GM12891 (cell line): ENCODE results near the gene UBR1.

ENCODE experiments used
- DNase-seq: peaks from one replicate; pipeline ENCODE4 v3.0.0; 2011; ENCODE audit warnings: low spot score; ENCODE audit not compliant: insufficient read length
- FAIRE-seq: peaks from 2 replicates; lab custom pipeline; 2011; peaks lifted over from hg19 to GRCh38; lab: Jason Lieb, UNC
- PAX5 ChIP-seq: IDR thresholded peaks from 2 replicates; pipeline ENCODE4 v1.6.1; 2011; ENCODE audit warnings: low read length, moderate library complexity, mild to moderate bottlenecking; ENCODE audit not compliant: insufficient read depth, severe bottlenecking
- POLR2A ChIP-seq: IDR thresholded peaks from 2 replicates; pipeline ENCODE4 v1.6.1; 2011; ENCODE audit warnings: low read depth, low read length, control low read depth
- POLR2AphosphoS5 ChIP-seq: IDR thresholded peaks from 2 replicates; pipeline ENCODE4 v1.6.1; 2011; ENCODE audit warnings: low read depth, low read length, control low read depth
- POU2F2 ChIP-seq: IDR thresholded peaks from 2 replicates; pipeline ENCODE4 v1.6.1; 2011; ENCODE audit warnings: low read depth, mild to moderate bottlenecking, control low read depth, low read length, moderate library complexity
- SPI1 ChIP-seq: IDR thresholded peaks from 2 replicates; pipeline ENCODE4 v1.6.1; 2011; ENCODE audit warnings: low read depth, low read length, control low read depth
- TAF1 ChIP-seq: IDR thresholded peaks from 2 replicates; pipeline ENCODE4 v1.6.1; 2011; ENCODE audit warnings: low read depth, low read length, control low read depth

UBR1 gene

DNA sequence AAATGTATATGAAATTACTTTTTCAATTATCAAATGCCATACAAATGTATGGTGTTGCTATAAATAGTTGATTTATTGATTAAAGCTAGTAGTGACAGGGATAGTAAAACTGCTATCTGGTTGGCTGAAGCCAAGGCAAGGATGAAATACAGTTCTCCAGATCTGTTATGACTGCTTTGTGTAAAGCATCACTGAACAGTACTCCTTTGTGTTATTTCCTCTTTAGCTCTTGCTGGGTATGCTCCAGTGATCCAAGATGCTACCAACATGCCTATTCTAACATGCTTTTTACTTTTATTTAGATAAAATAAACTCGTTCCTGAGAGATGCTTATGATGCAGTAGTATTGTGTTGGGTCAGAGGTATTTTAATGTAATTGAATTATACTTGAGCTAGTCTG, 12.4 kb upstream of the UBR1 start:
- DNase-seq (no peak), FAIRE-seq (no peak)
- no peak for TF ChIP-seq POLR2A
- no peak for TF ChIP-seq SPI1
- TF ChIP-seq PAX5, result no peak
- TF ChIP-seq POLR2AphosphoS5, result no peak
- no peak for TF ChIP-seq TAF1
- no peak for TF ChIP-seq POU2F2

- TF ChIP-seq POLR2AphosphoS5 (no peak), POLR2A (no peak), SPI1 (no peak), PAX5 (no peak), TAF1 (no peak), POU2F2 (no peak)
- FAIRE-seq (no peak), DNase-seq (no peak)
Measured at GRCh38 chr15:43111354-43111753, 5.5 kb upstream of the UBR1 start.

DNA sequence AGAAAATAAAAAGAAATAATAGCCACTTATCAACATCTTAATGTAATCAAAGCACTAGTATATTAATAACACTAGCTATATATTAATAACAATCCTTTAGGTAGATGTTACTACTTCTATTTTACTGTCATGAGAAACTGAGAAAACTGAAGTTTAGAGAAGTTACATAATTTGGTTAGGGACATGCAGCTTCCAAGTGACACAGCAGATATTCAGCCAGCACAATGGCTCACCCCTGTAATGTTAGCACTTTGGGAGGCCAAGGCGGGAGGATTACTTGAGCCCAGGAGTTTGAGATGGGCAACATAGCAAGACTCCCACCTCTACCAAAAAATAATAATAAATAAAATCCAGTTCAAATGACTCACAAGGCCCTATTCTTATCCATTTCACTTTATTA, 1.9 kb upstream of the UBR1 start:
- DNase-seq, result no peak
- no peak for FAIRE-seq
- TF ChIP-seq SPI1, result no peak
- TF ChIP-seq TAF1, result no peak
- TF ChIP-seq POLR2AphosphoS5, result no peak
- no peak for TF ChIP-seq POU2F2
- no peak for TF ChIP-seq POLR2A
- no peak for TF ChIP-seq PAX5

DNA sequence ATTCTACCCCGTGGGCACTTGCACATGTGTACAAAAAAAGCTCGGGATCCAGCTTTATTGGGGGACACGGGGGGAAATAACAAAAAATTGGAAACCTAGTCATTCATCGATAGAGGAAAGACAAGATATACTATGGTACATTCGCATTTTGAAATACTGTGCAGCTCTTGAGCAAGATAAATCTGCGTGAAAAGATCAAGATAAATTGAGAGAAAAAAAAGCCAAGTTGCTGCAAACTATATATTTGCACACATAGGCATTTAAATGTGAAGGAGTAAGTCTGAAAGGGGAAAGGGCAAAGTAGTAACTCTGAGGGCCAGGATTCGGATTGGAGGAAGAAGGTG, 620 bp upstream of the UBR1 start:
- DNase-seq, result no peak
- TF ChIP-seq POLR2AphosphoS5, result no peak
- TF ChIP-seq POU2F2, result no peak
- no peak for TF ChIP-seq PAX5
- no peak for TF ChIP-seq TAF1

GRCh38 chr15:43105077-43105736, 631 bp downstream of the UBR1 start:
- TF ChIP-seq PAX5 (no peak), POU2F2 (no peak), POLR2AphosphoS5 (no peak), SPI1 (no peak), TAF1 (no peak), POLR2A (no peak)
- no peak for FAIRE-seq
- no peak for DNase-seq

More for the DNA sequence above, 620 bp upstream of the UBR1 start:
- no peak for FAIRE-seq

DNA sequence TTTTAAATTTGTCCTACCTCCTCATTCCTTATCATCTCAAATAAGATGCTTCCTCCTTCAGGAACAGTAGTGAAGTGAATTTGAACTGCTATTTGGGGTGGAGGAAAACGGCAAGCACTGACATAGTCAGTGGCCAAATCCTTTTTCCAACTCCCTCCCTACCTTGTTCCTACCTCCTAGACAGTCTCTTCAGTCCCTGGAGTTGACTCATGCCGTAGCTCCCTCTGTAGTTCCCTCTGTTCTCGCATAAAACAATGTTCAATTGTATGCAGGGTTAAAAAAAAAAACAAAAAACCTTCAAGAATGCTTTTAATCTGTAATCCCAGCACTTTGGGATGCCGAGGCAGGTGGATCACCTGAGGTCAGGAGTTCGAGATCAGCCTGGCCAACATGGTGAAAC, 1.4 kb downstream of the UBR1 start:
- no peak for TF ChIP-seq PAX5
- TF ChIP-seq TAF1, result no peak
- no peak for TF ChIP-seq SPI1
- no peak for TF ChIP-seq POLR2AphosphoS5
- TF ChIP-seq POU2F2, result no peak

GRCh38 chr15:43103907-43104306, 1.9 kb downstream of the UBR1 start:
- no peak for DNase-seq

More for the DNA sequence above, 1.4 kb downstream of the UBR1 start:
- DNase-seq, result no peak
- no peak for FAIRE-seq

DNA sequence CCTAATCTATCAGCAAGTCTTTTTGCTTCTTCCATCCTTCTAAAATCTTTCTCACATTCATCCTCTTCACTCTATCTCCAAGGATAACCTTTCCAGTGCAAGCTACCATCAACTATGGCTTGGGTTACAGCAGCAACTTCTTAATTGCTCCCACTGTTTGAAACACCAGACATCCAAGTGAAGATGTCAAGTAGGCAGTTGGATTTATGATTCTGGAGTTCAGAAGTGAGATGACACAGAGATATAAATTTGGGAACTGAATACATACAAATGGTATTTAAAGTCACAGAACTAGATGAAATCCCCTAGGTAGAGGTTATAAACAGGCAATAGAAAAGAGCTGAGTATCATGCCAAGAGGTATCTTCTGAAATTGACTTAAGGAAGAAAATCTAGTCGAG, 3.7 kb downstream of the UBR1 start:
- FAIRE-seq (no peak), DNase-seq (no peak)
- TF ChIP-seq POLR2A, result no peak
- TF ChIP-seq POLR2AphosphoS5, result no peak
- no peak for TF ChIP-seq POU2F2
- TF ChIP-seq SPI1, result no peak
- TF ChIP-seq TAF1, result no peak
- no peak for TF ChIP-seq PAX5

More at GRCh38 chr15:43103907-43104306, 1.9 kb downstream of the UBR1 start:
- no peak for FAIRE-seq
- TF ChIP-seq POLR2AphosphoS5, result no peak
- TF ChIP-seq TAF1, result no peak
- no peak for TF ChIP-seq POU2F2
- no peak for TF ChIP-seq PAX5
- TF ChIP-seq POLR2A, result no peak
- TF ChIP-seq SPI1, result no peak

GRCh38 chr15:43100971-43101370, 4.9 kb downstream of the UBR1 start:
- FAIRE-seq, result no peak
- no peak for DNase-seq
- TF ChIP-seq TAF1 (no peak), POU2F2 (no peak), PAX5 (no peak), SPI1 (no peak), POLR2AphosphoS5 (no peak)

GRCh38 chr15:43099105-43099845, 6.6 kb downstream of the UBR1 start:
- no peak for FAIRE-seq
- DNase-seq, result no peak
- TF ChIP-seq POLR2AphosphoS5 (no peak), POLR2A (no peak), SPI1 (no peak), TAF1 (no peak), PAX5 (no peak)

- TF ChIP-seq PAX5 (no peak), POU2F2 (no peak), POLR2AphosphoS5 (no peak), POLR2A (no peak), SPI1 (no peak), TAF1 (no peak)
- DNase-seq (no peak), FAIRE-seq (no peak)
Measured at GRCh38 chr15:43096411-43096810, 9.4 kb downstream of the UBR1 start.
